HK-2 (cell line): Measurements from ENCODE around the gene DNAJC8.

Source experiments
- DNase-seq: peaks from one replicate; pipeline ENCODE4 v3.0.0-alpha.2; 2018; ENCODE audit not compliant: unreplicated experiment

The DNAJC8 gene

GRCh38 chr1:28249866-28250295 is 17.1 kb upstream of the DNAJC8 start:
- DNase-seq: no peak

DNA sequence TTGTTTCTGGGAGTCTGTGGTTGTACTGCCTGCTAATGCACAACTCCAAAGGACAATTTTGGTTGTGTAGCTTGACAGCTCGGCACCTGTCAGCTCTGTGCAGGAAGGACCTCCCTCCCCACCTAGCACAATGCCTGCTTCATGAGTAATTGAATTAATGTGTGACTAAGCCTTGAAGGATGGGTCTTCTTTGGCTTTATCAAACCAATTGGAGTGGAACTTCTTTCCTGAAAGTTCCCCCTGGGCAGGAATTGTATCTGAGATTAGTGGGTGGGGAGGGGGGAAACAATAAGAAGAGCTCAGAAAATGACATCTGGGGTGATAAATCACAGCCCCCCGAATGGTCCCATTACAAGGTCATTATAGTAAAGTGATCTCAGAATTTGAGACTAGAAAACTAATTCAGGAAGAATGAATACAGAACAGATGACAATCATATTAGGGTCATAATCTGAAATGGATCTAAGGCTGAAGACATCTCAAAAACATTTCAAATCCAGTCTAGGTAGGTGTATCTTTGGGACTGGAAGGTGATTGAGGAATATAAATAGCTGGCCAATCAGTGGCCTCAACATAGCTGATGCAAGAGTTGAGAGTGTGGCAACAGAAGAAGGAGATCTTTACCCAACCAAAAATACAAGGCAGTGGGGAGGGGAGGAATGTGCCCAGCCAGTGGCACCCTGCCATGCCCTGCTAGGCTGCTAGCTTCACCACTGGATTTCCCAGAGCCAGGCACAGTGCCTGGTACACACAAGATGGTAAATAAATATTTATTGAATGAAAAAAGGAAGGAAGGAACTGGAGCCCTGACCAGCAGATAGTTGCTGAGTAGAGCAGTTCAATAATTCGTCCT is 16.4 kb upstream of the DNAJC8 start:
- DNase-seq: peak; percentile 59

DNA sequence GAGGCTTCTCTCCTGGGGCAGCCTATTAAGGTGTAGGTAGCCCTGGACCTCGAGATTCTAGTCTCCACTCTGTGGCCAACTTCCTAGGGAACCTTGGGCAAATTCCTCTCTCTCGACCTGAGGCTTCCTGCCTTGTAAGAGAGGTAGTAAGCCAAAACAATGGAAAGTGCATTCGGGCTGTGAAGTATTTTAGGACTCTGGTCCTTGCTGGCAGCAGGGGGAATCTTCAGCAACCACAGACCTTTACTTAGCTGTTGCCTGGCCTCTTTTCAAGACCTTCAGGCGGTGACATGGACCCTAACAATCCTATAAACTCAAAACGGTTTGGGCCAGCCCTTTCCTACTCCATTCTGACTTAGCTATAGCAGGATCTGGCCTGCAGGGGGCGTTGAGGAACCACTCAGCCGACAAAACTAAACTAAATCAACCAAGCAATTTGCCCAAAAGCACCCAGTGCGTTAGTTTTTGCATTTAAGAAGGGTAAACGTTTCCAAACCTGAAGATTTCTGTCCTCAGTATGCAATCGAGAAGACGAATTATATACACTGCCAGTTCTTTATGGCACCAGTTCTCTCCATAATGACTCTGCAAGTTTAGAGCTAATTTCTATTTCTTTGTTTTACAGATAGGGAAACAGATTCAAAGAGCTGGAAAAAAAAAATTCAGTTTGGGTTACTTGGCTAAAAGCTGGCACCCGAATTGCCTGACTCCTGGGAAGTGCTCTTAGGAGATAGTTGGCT is 15.6 kb upstream of the DNAJC8 start:
- peak; percentile 82 for DNase-seq

GRCh38 chr1:28247612-28248272 is 14.9 kb upstream of the DNAJC8 start:
- DNase-seq: no peak

DNA sequence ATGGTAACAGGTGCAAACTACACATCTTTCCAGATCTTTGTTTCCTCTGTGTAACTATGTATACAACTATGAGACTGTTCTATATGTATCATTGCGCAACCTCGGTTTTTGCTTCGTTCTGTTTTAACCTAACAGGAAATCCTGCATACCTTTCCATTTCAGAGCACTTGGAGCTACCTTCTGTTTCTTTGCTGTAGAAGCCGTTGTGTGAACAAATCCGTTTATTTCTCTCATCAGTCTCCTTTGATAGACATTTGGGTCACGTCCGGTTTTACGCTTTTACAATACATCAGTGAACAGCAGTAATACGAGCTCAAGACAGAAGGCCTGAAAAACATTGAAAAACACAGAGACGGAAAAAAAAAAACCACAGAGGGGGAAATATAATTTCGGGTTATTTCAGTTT is 13.6 kb upstream of the DNAJC8 start:
- no peak for DNase-seq

DNA sequence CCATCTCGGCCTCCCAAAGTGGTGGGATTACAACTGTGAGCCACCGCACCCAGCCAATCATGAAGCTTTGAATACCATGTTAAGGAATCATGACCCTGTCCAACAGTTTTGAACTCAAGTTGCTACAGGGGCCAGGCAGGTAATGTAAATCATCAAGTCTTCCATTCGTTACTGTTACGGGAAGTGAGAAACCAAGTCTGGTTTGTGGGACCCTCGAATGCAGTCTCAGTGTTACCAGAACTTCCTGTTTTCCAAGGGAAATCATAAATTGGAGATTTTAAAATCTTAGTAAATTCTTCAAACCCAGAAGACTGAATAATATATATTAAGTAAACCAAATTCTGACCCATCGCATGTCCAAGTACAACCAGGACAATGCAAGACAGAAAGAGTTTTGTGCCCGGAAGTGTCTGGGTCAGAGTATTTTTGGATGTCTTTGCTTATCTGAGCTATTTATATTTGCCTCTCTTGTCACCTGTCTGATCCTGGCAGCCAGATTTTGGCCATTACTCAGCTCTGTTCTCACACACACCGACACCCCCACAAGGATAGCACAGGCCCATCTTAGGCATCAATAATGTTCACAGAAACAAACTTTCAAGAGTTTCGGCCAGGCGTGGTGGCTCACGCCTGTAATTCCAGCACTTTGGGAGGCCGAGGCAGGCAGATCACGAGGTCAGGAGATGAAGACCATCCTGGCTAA is 11.9 kb upstream of the DNAJC8 start:
- DNase-seq: no peak

DNA sequence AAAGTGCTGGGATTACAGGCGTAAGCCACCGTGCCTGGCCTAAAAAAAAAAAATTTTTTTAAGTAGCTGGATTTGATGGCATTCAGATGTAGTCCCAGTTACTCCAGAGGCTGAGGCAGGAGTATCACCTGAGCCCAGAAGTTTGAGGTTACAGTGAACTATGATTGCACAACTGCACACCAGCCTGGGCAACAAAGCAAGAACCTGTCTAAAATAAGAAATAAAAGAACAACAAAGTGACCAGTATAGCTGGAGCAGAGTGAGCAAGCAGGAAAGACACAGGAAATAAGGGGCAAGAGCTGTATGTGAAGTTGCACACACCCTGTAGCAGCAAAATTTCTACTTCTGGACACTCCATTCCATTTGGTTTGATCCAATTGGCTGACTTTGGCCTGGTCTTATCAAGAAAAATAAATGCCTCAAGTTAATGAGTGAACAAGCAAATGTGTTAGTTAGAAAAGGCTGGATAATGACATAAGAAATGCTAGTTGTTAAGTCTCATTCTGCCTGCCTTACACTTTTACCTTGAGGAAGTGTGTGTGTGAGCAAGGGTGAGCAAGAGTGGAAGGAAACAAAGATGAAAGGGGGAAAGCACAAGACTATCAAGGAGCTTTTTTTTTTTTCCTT is 11.0 kb upstream of the DNAJC8 start:
- DNase-seq: no peak

DNA sequence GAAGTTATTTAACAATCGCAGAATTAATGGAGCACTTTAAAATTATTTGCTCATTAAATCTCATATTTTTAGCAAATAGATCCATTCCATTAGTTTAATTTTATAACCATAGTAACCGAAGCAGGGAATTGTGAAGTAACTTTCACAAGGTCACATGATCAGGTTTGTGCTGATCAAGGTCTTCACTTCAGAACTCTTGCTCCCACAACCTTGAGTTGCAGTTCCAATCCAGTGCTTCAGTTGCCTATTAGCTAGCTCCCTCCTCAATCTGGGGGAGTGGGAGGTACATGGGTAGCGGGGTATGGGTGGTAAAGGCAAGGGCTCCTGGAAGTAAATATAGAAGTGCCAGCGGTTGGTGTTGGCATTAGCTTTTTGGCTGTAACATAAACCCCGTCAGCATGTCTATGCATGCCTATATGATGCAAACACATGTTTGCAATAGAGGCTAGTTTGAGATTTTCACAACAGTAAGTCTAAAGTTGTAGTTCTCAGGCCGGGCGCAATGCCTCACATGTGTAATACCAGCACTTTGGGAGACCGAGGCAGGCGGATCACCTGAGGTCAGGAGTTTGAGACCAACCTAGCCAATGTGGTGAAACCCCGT is 8.9 kb upstream of the DNAJC8 start:
- no peak for DNase-seq

- no peak for DNase-seq
Measured at GRCh38 chr1:28240024-28240423, 7.2 kb upstream of the DNAJC8 start.

GRCh38 chr1:28239004-28239403 is 6.2 kb upstream of the DNAJC8 start:
- no peak for DNase-seq

DNA sequence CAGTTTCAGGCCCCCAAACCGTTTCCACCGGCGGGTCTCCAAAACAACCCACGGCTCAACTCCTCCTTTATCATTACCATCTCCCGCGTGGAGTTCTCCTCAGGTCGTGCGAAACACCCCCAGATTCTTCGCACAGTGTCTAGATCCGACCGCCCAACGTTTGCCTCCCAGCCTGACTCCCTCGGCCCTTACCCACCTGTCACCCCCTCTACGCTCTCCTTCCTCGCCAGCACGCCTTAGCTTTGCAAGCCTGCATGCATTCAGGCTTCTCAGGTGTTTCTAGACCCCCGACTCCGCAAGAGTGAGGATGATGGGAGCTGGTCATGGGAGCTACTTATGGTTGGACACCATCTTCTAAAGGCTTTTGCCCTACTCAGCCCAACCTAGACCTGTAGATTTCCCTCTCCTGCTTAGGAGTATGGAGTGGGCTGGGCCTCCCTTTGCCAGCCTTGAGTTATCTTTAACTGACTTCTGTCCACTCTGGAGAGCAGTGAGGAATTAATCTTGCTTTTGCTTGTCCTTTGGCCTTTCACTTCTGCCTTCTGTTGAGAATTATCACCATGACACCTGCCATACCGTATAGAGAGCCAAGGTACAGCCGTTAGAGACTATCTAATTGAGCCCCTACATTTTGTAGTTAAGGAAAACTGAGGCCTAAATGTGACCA is 4.0 kb upstream of the DNAJC8 start:
- DNase-seq: no peak

- peak; percentile 98 for DNase-seq
Measured at GRCh38 chr1:28235755-28236655, 3.2 kb upstream of the DNAJC8 start, which contains the start of gene ATP5IF1. ATP5IF1 (plus strand) TSS chr1:28236124; CDS start chr1:28236184, 60 bp downstream.

DNA sequence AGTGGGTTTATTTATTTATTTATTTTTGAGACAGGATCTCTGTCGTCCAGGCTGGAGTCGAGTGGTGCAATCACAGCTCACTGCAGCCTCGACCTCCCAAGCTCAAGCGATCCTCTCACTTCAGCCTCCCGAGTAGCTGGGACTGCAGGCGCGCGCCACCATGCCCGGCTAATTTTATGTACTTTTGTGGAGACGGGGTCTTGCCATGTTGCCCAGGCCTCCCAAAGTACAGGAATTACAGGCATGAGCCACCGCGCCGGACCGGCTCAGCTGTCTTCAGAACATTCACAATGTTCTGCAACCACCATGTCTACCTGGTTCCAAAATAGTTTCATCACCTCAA is 406 bp upstream of the DNAJC8 start:
- DNase-seq: no peak

GRCh38 chr1:28229996-28230395 is 2.8 kb downstream of the DNAJC8 start:
- DNase-seq: no peak

- no peak for DNase-seq
Measured at GRCh38 chr1:28229089-28229488, 3.7 kb downstream of the DNAJC8 start.

GRCh38 chr1:28213315-28213714 is 19.5 kb downstream of the DNAJC8 start:
- DNase-seq: no peak

GRCh38 chr1:28209700-28210099 is 23.1 kb downstream of the DNAJC8 start:
- no peak for DNase-seq

- DNase-seq: no peak
Measured at GRCh38 chr1:28208818-28209441, 23.9 kb downstream of the DNAJC8 start.

DNA sequence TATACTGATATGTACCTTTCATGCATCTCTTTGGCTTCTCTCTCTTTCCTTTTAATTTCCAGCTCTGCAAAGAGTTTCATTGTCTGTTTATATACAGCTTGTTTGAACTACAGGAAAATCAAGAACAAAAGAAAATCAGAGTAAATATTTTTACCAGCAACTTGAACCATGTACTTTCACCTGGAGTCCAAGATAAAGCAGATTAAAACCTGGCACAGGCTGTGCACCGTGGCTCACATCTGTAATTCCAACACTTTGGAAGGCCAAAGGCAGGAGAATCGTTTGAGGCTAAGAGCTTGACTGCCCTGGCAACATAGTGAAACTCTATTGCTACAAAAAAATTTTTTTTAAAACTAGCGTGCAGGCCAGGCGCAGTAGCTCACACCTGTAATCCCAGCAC is 27.6 kb downstream of the DNAJC8 start:
- DNase-seq: no peak
